Gastrocnemius medialis (tissue), 4 donors: ENCODE measurements around the gene SAMHD1.

ENCODE experiments used
- CTCF ChIP-seq, 5 experiments: fragments of 450-650 bp in 3 of 5; fragments of 200-600 bp in 2 of 5; sonication (generic) in 2 of 5; IDR thresholded peaks in 4 of 5; conservative IDR thresholded peaks in 1 of 5; 1 replicate in 4 of 5; 2 replicates in 1 of 5; pipeline ENCODE4 v1.5.1; 2016 to 2019; ENCODE audit warnings: antibody characterized with exemption in 5 of 5, mild to moderate bottlenecking in 3 of 5, moderate library complexity in 3 of 5
- POLR2A ChIP-seq, 2 donors: fragments of 450-650 bp; IDR thresholded peaks; one replicate each; pipeline ENCODE4 v1.6.1; 2017; ENCODE audit warnings: antibody characterized with exemption in 2 of 2, mild to moderate bottlenecking in 2 of 2, moderate library complexity in 2 of 2

- TF ChIP-seq CTCF (IDR thresholded peaks at IDR 0.05 in 4 of 5, conservative IDR thresholded peaks at IDR 0.05 in 1 of 5) (no peak), POLR2A (IDR thresholded peaks at IDR 0.05) (no peak)
Measured at GRCh38 chr20:36908603-36909002, 42.9 kb downstream of the SAMHD1 start.
